ENCODE data around the gene WNT9A.

The WNT9A gene

GRCh38 chr1:227961651-227962466 lies 14.1 kb upstream of the WNT9A start:
- TF ChIP-seq REST (IDR thresholded peaks at IDR 0.05; ENCODE audit: insufficient read depth in 1 of 2, low read depth in 2 of 2, low read length in 2 of 2) (no peak), FOXP2 (optimal IDR thresholded peaks at IDR 0.05; ENCODE audit: borderline replicate concordance, extremely low read depth, extremely low read length, insufficient read depth) (no peak), SIN3A (IDR thresholded peaks at IDR 0.05; ENCODE audit: borderline replicate concordance, insufficient read depth, low read length) (no peak), TAF1 (IDR thresholded peaks at IDR 0.05; ENCODE audit: borderline replicate concordance, insufficient read depth, low read length) (no peak), POLR2AphosphoS5 (IDR thresholded peaks at IDR 0.05; ENCODE audit: low read depth, low read length) (no peak)

- no peak for TF ChIP-seq POLR2AphosphoS5 (IDR thresholded peaks at IDR 0.05; ENCODE audit: low read depth, low read length)
- TF ChIP-seq TAF1 (IDR thresholded peaks at IDR 0.05; ENCODE audit: borderline replicate concordance, insufficient read depth, low read length), result no peak
- no peak for TF ChIP-seq SIN3A (IDR thresholded peaks at IDR 0.05; ENCODE audit: borderline replicate concordance, insufficient read depth, low read length)
- no peak for TF ChIP-seq FOXP2 (optimal IDR thresholded peaks at IDR 0.05; ENCODE audit: borderline replicate concordance, extremely low read depth, extremely low read length, insufficient read depth)
- no peak for TF ChIP-seq REST (IDR thresholded peaks at IDR 0.05; ENCODE audit: insufficient read depth in 1 of 2, low read depth in 2 of 2, low read length in 2 of 2)
Observed at GRCh38 chr1:227959325-227959860, 11.7 kb upstream of the WNT9A start.

GRCh38 chr1:227958617-227959324 lies 11.0 kb upstream of the WNT9A start:
- TF ChIP-seq FOXP2 (optimal IDR thresholded peaks at IDR 0.05; ENCODE audit: borderline replicate concordance, extremely low read depth, extremely low read length, insufficient read depth) (no peak), REST (IDR thresholded peaks at IDR 0.05; ENCODE audit: insufficient read depth in 1 of 2, low read depth in 2 of 2, low read length in 2 of 2) (no peak)

GRCh38 chr1:227955808-227956207 lies 8.1 kb upstream of the WNT9A start:
- TF ChIP-seq FOXP2 (optimal IDR thresholded peaks at IDR 0.05; ENCODE audit: borderline replicate concordance, extremely low read depth, extremely low read length, insufficient read depth) (no peak), POLR2AphosphoS5 (IDR thresholded peaks at IDR 0.05; ENCODE audit: low read depth, low read length) (no peak), SIN3A (IDR thresholded peaks at IDR 0.05; ENCODE audit: borderline replicate concordance, insufficient read depth, low read length) (no peak), REST (IDR thresholded peaks at IDR 0.05; ENCODE audit: insufficient read depth in 1 of 2, low read depth in 2 of 2, low read length in 2 of 2) (no peak), TAF1 (IDR thresholded peaks at IDR 0.05; ENCODE audit: borderline replicate concordance, insufficient read depth, low read length) (no peak)

Data from PFSK-1 (cell line).